GM12878 (cell line): Measurements from ENCODE around the gene CUL4A. TPM values are rescaled to one million over a fixed set of nuclear protein-coding genes. Genes with fewer than 3 reads are reported as not detected.

Experiments used
- ATF2 ChIP-seq: IDR thresholded peaks from 2 replicates; pipeline ENCODE4 v1.6.1; 2012; ENCODE audit warnings: low read length, inconsistent platforms
- ATF7 ChIP-seq: fragments of 450-650 bp; IDR thresholded peaks from 2 replicates; pipeline ENCODE4 v1.6.1; 2016; ENCODE audit warnings: low read depth, mild to moderate bottlenecking
- BCL11A ChIP-seq: IDR thresholded peaks from 2 replicates; pipeline ENCODE4 v1.6.1; 2011; ENCODE audit warnings: low read depth, low read length
- BRCA1 ChIP-seq: IDR thresholded peaks from 2 replicates; pipeline ENCODE4 v1.6.1; 2011; ENCODE audit warnings: low read depth, low read length, improper control_type of control experiment
- CBFB ChIP-seq: IDR thresholded peaks from 2 replicates; pipeline ENCODE4 v1.6.1; 2016; ENCODE audit warnings: antibody characterized with exemption, low read depth
- CEBPB ChIP-seq, 2 experiments: fragments of 150-350 bp in 1 of 2; IDR thresholded peaks; 2 replicates each; pipeline ENCODE4 v1.6.1; 2012 to 2014; ENCODE audit warnings: low read depth in 2 of 2, low read length in 2 of 2, borderline replicate concordance in 1 of 2, inconsistent platforms in 1 of 2
- DPF2 ChIP-seq: fragments of 450-650 bp; IDR thresholded peaks from 2 replicates; pipeline ENCODE4 v1.6.1; 2017; ENCODE audit warnings: mild to moderate bottlenecking
- E2F4 ChIP-seq: IDR thresholded peaks from 2 replicates; pipeline ENCODE4 v1.6.1; 2012; ENCODE audit warnings: low read depth, low read length, improper control_type of control experiment
- EGR1 ChIP-seq, 2 experiments: IDR thresholded peaks; 1 replicate in 1 of 2; 2 replicates in 1 of 2; pipeline ENCODE4 v1.6.1; 2011 to 2012; ENCODE audit warnings: low read depth in 2 of 2, low read length in 2 of 2, borderline replicate concordance in 1 of 2, mild to moderate bottlenecking in 1 of 2, moderate library complexity in 1 of 2
- EZH2 ChIP-seq: IDR thresholded peaks from 2 replicates; pipeline ENCODE4 v1.6.1; 2012; ENCODE audit warnings: low read depth, mild to moderate bottlenecking, control low read depth, inconsistent platforms, low read length, borderline replicate concordance; ENCODE audit not compliant: control insufficient read depth
- GATAD2B ChIP-seq: fragments of 450-650 bp; conservative IDR thresholded peaks from 2 replicates; pipeline ENCODE4 v1.6.1; 2017; ENCODE audit warnings: low read depth, mild to moderate bottlenecking, moderate library complexity
- HCFC1 ChIP-seq: fragments of 150-350 bp; IDR thresholded peaks from 2 replicates; pipeline ENCODE4 v1.6.1; 2014; ENCODE audit warnings: low read length
- LARP7 ChIP-seq: fragments of 450-650 bp; IDR thresholded peaks from 2 replicates; pipeline ENCODE4 v1.6.1; 2017; ENCODE audit warnings: mild to moderate bottlenecking
- MYC ChIP-seq: IDR thresholded peaks from 2 replicates; pipeline ENCODE4 v1.6.1; 2011; ENCODE audit warnings: mild to moderate bottlenecking, low read length, moderate library complexity, inconsistent platforms; ENCODE audit not compliant: insufficient read depth, insufficient replicate concordance, insufficient read length, severe bottlenecking
- NFYA ChIP-seq: IDR thresholded peaks from 2 replicates; pipeline ENCODE4 v1.6.1; 2011; ENCODE audit warnings: low read depth, mild to moderate bottlenecking, low read length, improper control_type of control experiment, borderline replicate concordance
- POLR2AphosphoS5 ChIP-seq: IDR thresholded peaks from 2 replicates; pipeline ENCODE4 v1.6.1; 2011; ENCODE audit warnings: mild to moderate bottlenecking, low read length, inconsistent platforms
- RBBP5 ChIP-seq: fragments of 200-600 bp; sonication (generic); conservative IDR thresholded peaks from 2 replicates; pipeline ENCODE4 v1.6.1; 2016
- REST ChIP-seq: IDR thresholded peaks from 2 replicates; pipeline ENCODE4 v1.6.1; 2012; ENCODE audit warnings: mild to moderate bottlenecking, low read depth, low read length
- RUNX3 ChIP-seq: IDR thresholded peaks from 2 replicates; pipeline ENCODE4 v1.6.1; 2012; ENCODE audit warnings: low read length, inconsistent platforms
- TCF12 ChIP-seq: IDR thresholded peaks from 2 replicates; pipeline ENCODE4 v1.6.1; 2011; ENCODE audit warnings: low read depth, mild to moderate bottlenecking, low read length
- ZNF687 ChIP-seq: fragments of 450-650 bp; IDR thresholded peaks from 2 replicates; pipeline ENCODE4 v1.6.1; 2017; ENCODE audit warnings: mild to moderate bottlenecking, moderate library complexity
- ZZZ3 ChIP-seq: IDR thresholded peaks from 2 replicates; pipeline ENCODE4 v1.6.1; 2011; ENCODE audit warnings: low read depth; ENCODE audit not compliant: control insufficient read depth, insufficient read length
- polyA plus RNA-seq, 11 experiments: library from polyadenylated mRNA; depleted of rRNA in 4 of 11; unstranded in 6 of 11; stranded (reverse) in 5 of 11; fragments of >200 nt; fragmentation: Nextera tagmentation in 4 of 11; fragmentation: Illumina TruSeq in 1 of 11; extraction: Ambion mirVana in 4 of 11; extraction: Trizol in 1 of 11; gene quantifications; 1 replicate in 1 of 11; 2 replicates in 10 of 11; pipeline versions ENCODE4 v1.2.1 to v1.2.3, GENCODE V29; 2011 to 2016; ENCODE audit warnings: inconsistent platforms in 2 of 11, missing spikeins in 2 of 11, low read depth in 1 of 11
- total RNA-seq, 4 experiments: library from RNA; depleted of rRNA in 3 of 4; stranded (reverse); fragments of >200 nt in 3 of 4; fragmentation: Illumina TruSeq in 1 of 4; extraction: Trizol in 1 of 4; gene quantifications; 2 replicates each; pipeline versions ENCODE4 v1.2.1 to v1.2.3, GENCODE V29; 2013 to 2021

Gene CUL4A
- total and polyA plus RNA-seq, 10 of the 15 experiments (the other 5 are each of a cell fraction or from before 2014, with no cell fraction given), result 19.7 to 74.3 (median 55.6) TPM

- TF ChIP-seq ZZZ3 (no peak), E2F4 (no peak), POLR2AphosphoS5 (no peak), TCF12 (no peak), EZH2 (no peak), ATF2 (peak; percentile 81), BRCA1 (no peak), DPF2 (0 out of 2 replicates have a peak, but pooled peaks have one; percentile 31), HCFC1 (no peak), EGR1 (IDR thresholded peaks at IDR 0.05; ENCODE audit: borderline replicate concordance in 1 of 2, low read depth in 2 of 2, low read length in 2 of 2) (peak in 1 of 2 experiments; percentile 65; a peak in 1 of 3 replicates), NFYA (no peak), RUNX3 (peak; percentile 61), CEBPB (IDR thresholded peaks at IDR 0.05; ENCODE audit: borderline replicate concordance in 1 of 2, low read depth in 2 of 2, low read length in 2 of 2) (peak; percentile 50 to 82; a peak in 2 of 4 replicates), REST (no peak), LARP7 (no peak), GATAD2B (no peak), RBBP5 (no peak), MYC (no peak), CBFB (no peak), ZNF687 (no peak), BCL11A (0 out of 2 replicates have a peak, but pooled peaks have one; percentile 38), ATF7 (peak; percentile 83)
These were observed 90.5 kb downstream of the CUL4A start (continued) for GRCh38 chr13:113299951-113300350.
